Measurements from ENCODE around the gene RAP1GAP2.

RAP1GAP2 gene

GRCh38 chr17:2955931-2956582, 159.8 kb downstream of the RAP1GAP2 start:
- in situ Hi-C loops (cut with MboI; ENCODE audit: low sequenced_read_pairs): no loop called here
- Histone ChIP-seq H3K27me3 (ENCODE audit: low read depth) (no peaks in the 10 kb centered on the region), H3K4me1 (peaks cover 19% of the 10 kb centered on the region), H3K4me3 (no peak overlapping the region), H3K9me3 (no peaks in the 10 kb centered on the region), H3K36me3 (replicated peaks) (no peaks in the 10 kb centered on the region)
- no peak for DNase-seq (ENCODE audit: low spot score in 2 of 2)

GRCh38 chr17:2957631-2958286, 161.5 kb downstream of the RAP1GAP2 start:
- peaks cover 19% of the 10 kb centered on the region for H3K4me1 ChIP-seq
- in situ Hi-C loops (cut with MboI; ENCODE audit: low sequenced_read_pairs): no loop called here
- no peak for DNase-seq (ENCODE audit: low spot score in 2 of 2)

GRCh38 chr17:2958706-2959222, 162.5 kb downstream of the RAP1GAP2 start:
- in situ Hi-C loops (cut with MboI; ENCODE audit: low sequenced_read_pairs): no loop called here
- peaks cover 19% of the 10 kb centered on the region for H3K4me1 ChIP-seq
- no peak overlapping the region for H3K4me3 ChIP-seq
- no peaks in the 10 kb centered on the region for H3K36me3 ChIP-seq (replicated peaks)
- no peak for DNase-seq (ENCODE audit: low spot score in 2 of 2)
- H3K9me3 ChIP-seq: no peaks in the 10 kb centered on the region
- H3K27me3 ChIP-seq (ENCODE audit: low read depth): no peaks in the 10 kb centered on the region

More at GRCh38 chr17:2957631-2958286, 161.5 kb downstream of the RAP1GAP2 start:
- no peaks in the 10 kb centered on the region for H3K27me3 ChIP-seq (ENCODE audit: low read depth)
- no peak overlapping the region for H3K4me3 ChIP-seq
- H3K9me3 ChIP-seq: no peaks in the 10 kb centered on the region
- H3K36me3 ChIP-seq (replicated peaks): no peaks in the 10 kb centered on the region

- Histone ChIP-seq H3K27me3 (ENCODE audit: low read depth) (no peaks in the 10 kb centered on the region), H3K9me3 (no peaks in the 10 kb centered on the region), H3K36me3 (replicated peaks) (no peaks in the 10 kb centered on the region), H3K4me1 (peaks cover 19% of the 10 kb centered on the region), H3K4me3 (no peak overlapping the region)
- DNase-seq (ENCODE audit: low spot score in 2 of 2): no peak
- in situ Hi-C loops (cut with MboI; ENCODE audit: low sequenced_read_pairs): no loop called here
These were observed 163.3 kb downstream of the RAP1GAP2 start for GRCh38 chr17:2959371-2960130.

GRCh38 chr17:2961446-2961845, 165.2 kb downstream of the RAP1GAP2 start:
- peaks cover 6% of the 10 kb centered on the region for H3K4me1 ChIP-seq
- DNase-seq (ENCODE audit: low spot score in 2 of 2): no peak
- H3K36me3 ChIP-seq (replicated peaks): no peaks in the 10 kb centered on the region
- H3K9me3 ChIP-seq: no peaks in the 10 kb centered on the region
- in situ Hi-C loops (cut with MboI; ENCODE audit: low sequenced_read_pairs): no loop called here
- H3K27me3 ChIP-seq (ENCODE audit: low read depth): no peaks in the 10 kb centered on the region
- no peak overlapping the region for H3K4me3 ChIP-seq

GRCh38 chr17:2962236-2962635, 166.0 kb downstream of the RAP1GAP2 start:
- DNase-seq (ENCODE audit: low spot score in 2 of 2): no peak
- no peaks in the 10 kb centered on the region for H3K9me3 ChIP-seq
- in situ Hi-C loops (cut with MboI; ENCODE audit: low sequenced_read_pairs): no loop called here

GRCh38 chr17:2962729-2963128, 166.5 kb downstream of the RAP1GAP2 start:
- Histone ChIP-seq H3K4me3 (no peak overlapping the region), H3K9me3 (no peaks in the 10 kb centered on the region), H3K4me1 (peaks cover 6% of the 10 kb centered on the region), H3K27me3 (ENCODE audit: low read depth) (no peaks in the 10 kb centered on the region), H3K36me3 (replicated peaks) (no peaks in the 10 kb centered on the region)
- no peak for DNase-seq (ENCODE audit: low spot score in 2 of 2)
- in situ Hi-C loops (cut with MboI; ENCODE audit: low sequenced_read_pairs): no loop called here

More at GRCh38 chr17:2962236-2962635, 166.0 kb downstream of the RAP1GAP2 start:
- Histone ChIP-seq H3K27me3 (ENCODE audit: low read depth) (no peaks in the 10 kb centered on the region), H3K4me3 (no peak overlapping the region), H3K4me1 (peaks cover 6% of the 10 kb centered on the region), H3K36me3 (replicated peaks) (no peaks in the 10 kb centered on the region)

GRCh38 chr17:2963332-2964027, 167.2 kb downstream of the RAP1GAP2 start:
- in situ Hi-C loops (cut with MboI; ENCODE audit: low sequenced_read_pairs): no loop called here
- no peak for DNase-seq (ENCODE audit: low spot score in 2 of 2)
- peaks cover 6% of the 10 kb centered on the region for H3K4me1 ChIP-seq

GRCh38 chr17:2964028-2964356, 167.8 kb downstream of the RAP1GAP2 start:
- Histone ChIP-seq H3K4me3 (no peak overlapping the region), H3K4me1 (peaks cover 6% of the 10 kb centered on the region), H3K9me3 (no peaks in the 10 kb centered on the region), H3K36me3 (replicated peaks) (no peaks in the 10 kb centered on the region), H3K27me3 (ENCODE audit: low read depth) (no peaks in the 10 kb centered on the region)
- DNase-seq (ENCODE audit: low spot score in 2 of 2): no peak
- in situ Hi-C loops (cut with MboI; ENCODE audit: low sequenced_read_pairs): no loop called here

More at GRCh38 chr17:2963332-2964027, 167.2 kb downstream of the RAP1GAP2 start:
- no peaks in the 10 kb centered on the region for H3K36me3 ChIP-seq (replicated peaks)
- H3K27me3 ChIP-seq (ENCODE audit: low read depth): no peaks in the 10 kb centered on the region
- H3K9me3 ChIP-seq: no peaks in the 10 kb centered on the region
- H3K4me3 ChIP-seq: no peak overlapping the region

- Histone ChIP-seq H3K4me3 (no peak overlapping the region), H3K36me3 (replicated peaks) (no peaks in the 10 kb centered on the region), H3K4me1 (peaks cover 6% of the 10 kb centered on the region), H3K27me3 (ENCODE audit: low read depth) (no peaks in the 10 kb centered on the region), H3K9me3 (no peaks in the 10 kb centered on the region)
- DNase-seq (ENCODE audit: low spot score in 2 of 2): no peak
- in situ Hi-C loops (cut with MboI; ENCODE audit: low sequenced_read_pairs): no loop called here
These were observed 168.1 kb downstream of the RAP1GAP2 start for GRCh38 chr17:2964370-2964769.

- peaks cover 6% of the 10 kb centered on the region for H3K4me1 ChIP-seq
- in situ Hi-C loops (cut with MboI; ENCODE audit: low sequenced_read_pairs): no loop called here
- H3K27me3 ChIP-seq (ENCODE audit: low read depth): no peaks in the 10 kb centered on the region
- no peak for DNase-seq (ENCODE audit: low spot score in 2 of 2)
- no peak overlapping the region for H3K4me3 ChIP-seq
- H3K36me3 ChIP-seq (replicated peaks): no peaks in the 10 kb centered on the region
- H3K9me3 ChIP-seq: no peaks in the 10 kb centered on the region
These were observed 168.6 kb downstream of the RAP1GAP2 start for GRCh38 chr17:2964831-2965230.

GRCh38 chr17:2965621-2966595, 169.7 kb downstream of the RAP1GAP2 start:
- no peaks in the 10 kb centered on the region for H3K36me3 ChIP-seq (replicated peaks)
- H3K9me3 ChIP-seq: no peaks in the 10 kb centered on the region
- H3K27me3 ChIP-seq (ENCODE audit: low read depth): no peaks in the 10 kb centered on the region
- DNase-seq (ENCODE audit: low spot score in 2 of 2): no peak
- no peaks in the 10 kb centered on the region for H3K4me1 ChIP-seq
- in situ Hi-C loops (cut with MboI; ENCODE audit: low sequenced_read_pairs): no loop called here
- H3K4me3 ChIP-seq: no peak overlapping the region

GRCh38 chr17:2967515-2967914, 171.3 kb downstream of the RAP1GAP2 start:
- H3K36me3 ChIP-seq (replicated peaks): no peaks in the 10 kb centered on the region
- no peaks in the 10 kb centered on the region for H3K27me3 ChIP-seq (ENCODE audit: low read depth)
- H3K4me1 ChIP-seq: no peaks in the 10 kb centered on the region
- no peak for DNase-seq (ENCODE audit: low spot score in 2 of 2)
- in situ Hi-C loops (cut with MboI; ENCODE audit: low sequenced_read_pairs): no loop called here
- no peak overlapping the region for H3K4me3 ChIP-seq
- no peaks in the 10 kb centered on the region for H3K9me3 ChIP-seq
